A673 (cell line): ENCODE results near the gene IL21R. TPM values are rescaled to one million over a fixed set of nuclear protein-coding genes. Genes with fewer than 3 reads are reported as not detected.

Experiments
- BruUV-seq: library from RNA; stranded (reverse); fragments of 400-500 nt; replicated peaks from 2 replicates; lab custom pipeline; 2021; lab: Mats Ljungman, UMichigan
- CTCF ChIA-PET: fragments of 300-600 bp; sonication (Branson Sonifier 250); formaldehyde crosslinking; loops from one replicate; lab custom pipeline; 2022; ENCODE audit warnings: antibody characterized with exemption; lab: Charles Lee
- POLR2A ChIA-PET: fragments of 300-600 bp; sonication (Branson Sonifier 250); formaldehyde crosslinking; loops from one replicate; lab custom pipeline; 2022; ENCODE audit warnings: antibody characterized with exemption; ENCODE audit not compliant: low non-redundant PET; lab: Charles Lee
- DNase-seq: peaks from one replicate; pipeline ENCODE4 v3.0.0-alpha.2; 2015; ENCODE audit warnings: low spot score
- H3K27ac ChIP-seq: fragments of 200-600 bp; sonication (generic); 2 replicates; pipeline ENCODE4 v1.5.1; 2016; ENCODE audit warnings: mixed run types, low read depth, mild to moderate bottlenecking, mixed read lengths, antibody characterized with exemption, low read length; ENCODE audit not compliant: poor library complexity, severe bottlenecking
- H3K27me3 ChIP-seq: fragments of 200-600 bp; sonication (generic); replicated peaks from 2 replicates; pipeline ENCODE4 v1.6.1; 2017; ENCODE audit warnings: mixed run types, low read depth, mild to moderate bottlenecking, mixed read lengths, antibody characterized with exemption, low read length; ENCODE audit not compliant: insufficient read depth, poor library complexity
- H3K36me3 ChIP-seq: fragments of 200-600 bp; sonication (generic); 2 replicates; pipeline ENCODE4 v1.6.1; 2016; ENCODE audit warnings: mixed run types, mild to moderate bottlenecking, mixed read lengths, antibody characterized with exemption, low read length; ENCODE audit not compliant: insufficient read depth, poor library complexity, severe bottlenecking
- H3K4me1 ChIP-seq: fragments of 200-600 bp; sonication (generic); 2 replicates; pipeline ENCODE4 v1.6.1; 2017; ENCODE audit warnings: mixed run types, mild to moderate bottlenecking, mixed read lengths, antibody characterized with exemption, low read length; ENCODE audit not compliant: insufficient read depth, poor library complexity, severe bottlenecking
- H3K4me3 ChIP-seq: fragments of 200-600 bp; sonication (generic); 2 replicates; pipeline ENCODE4 v1.5.1; 2016; ENCODE audit warnings: low read depth, mixed run types, mild to moderate bottlenecking, mixed read lengths, low read length; ENCODE audit not compliant: poor library complexity, severe bottlenecking
- H3K9me3 ChIP-seq: fragments of 200-600 bp; sonication (generic); 2 replicates; pipeline ENCODE4 v1.6.1; 2016; ENCODE audit warnings: mixed run types, low read depth, mild to moderate bottlenecking, mixed read lengths, antibody characterized with exemption, low read length; ENCODE audit not compliant: poor library complexity, severe bottlenecking
- CTCF ChIP-seq: fragments of 300-800, 200-600 bp; sonication (generic); conservative IDR thresholded peaks from 2 replicates; pipeline ENCODE4 v1.5.1; 2017; ENCODE audit warnings: low read depth, mild to moderate bottlenecking, antibody characterized with exemption, low read length, moderate library complexity, mixed read lengths
- EZH2 ChIP-seq: fragments of 200-600 bp; sonication (generic); IDR thresholded peaks from 2 replicates; pipeline ENCODE4 v1.6.1; 2017; ENCODE audit warnings: borderline replicate concordance, low read depth, mild to moderate bottlenecking, mixed read lengths, antibody characterized with exemption, low read length; ENCODE audit not compliant: poor library complexity, severe bottlenecking
- intact Hi-C: fragments of 100-400 bp; cut with micrococcal nuclease; formaldehyde crosslinking; loops from one replicate; pipeline ENCODE4 v1.10.0; 2022; ENCODE audit not compliant: unreplicated experiment
- total RNA-seq: library from RNA; stranded (reverse); gene quantifications from 2 replicates; pipeline ENCODE4 v1.2.3, GENCODE V29; 2021

Gene IL21R
- total RNA-seq, 1 experiment from 2014 or later = 0.19 TPM

- BruUV-seq = TSS peak; percentile 41
- H3K27ac ChIP-seq = no peak overlapping the region
- DNase-seq = no peak
- H3K4me1 ChIP-seq = no peaks in the 10 kb centered on the region
- no peaks in the 10 kb centered on the region for H3K27me3 ChIP-seq
- intact Hi-C loops = no loop called here
- H3K4me3 ChIP-seq = no peak overlapping the region
- ChIA-PET POLR2A (no interaction called here), CTCF (no interaction called here)
- peaks cover 79% of the 10 kb centered on the region for H3K36me3 ChIP-seq
- no peak for TF ChIP-seq EZH2
- TF ChIP-seq CTCF = no peak
- H3K9me3 ChIP-seq = no peaks in the 10 kb centered on the region
These were observed 62.9 kb downstream of the IL21R start for GRCh38 chr16:27464626-27465482.

DNA sequence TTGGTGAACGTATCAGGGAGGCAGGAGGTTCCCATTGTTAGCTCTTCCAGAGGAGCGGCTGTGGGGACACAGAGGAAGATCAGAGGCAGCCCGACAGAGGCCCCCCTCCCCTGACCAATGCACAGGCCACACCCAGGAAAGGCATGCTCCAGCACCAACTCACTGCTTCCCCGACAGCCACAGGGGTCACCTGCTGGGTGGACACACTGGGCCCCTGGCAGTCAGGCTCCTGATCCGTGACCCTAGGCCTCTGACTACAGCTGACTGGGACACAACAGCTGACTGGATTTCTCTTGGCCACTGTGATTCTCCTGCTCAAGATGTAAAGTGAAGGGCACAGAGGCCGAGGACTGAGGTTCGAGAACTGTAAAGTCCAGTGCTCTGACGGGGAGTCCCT is 63.5 kb downstream of the IL21R start:
- no peak overlapping the region for H3K27ac ChIP-seq
- no peaks in the 10 kb centered on the region for H3K4me1 ChIP-seq
- no peak for DNase-seq
- intact Hi-C loops = no loop called here
- ChIA-PET CTCF (no interaction called here), POLR2A (no interaction called here)
- BruUV-seq = no TSS peak
- H3K27me3 ChIP-seq = no peaks in the 10 kb centered on the region
- peaks cover 82% of the 10 kb centered on the region for H3K36me3 ChIP-seq
- no peak overlapping the region for H3K4me3 ChIP-seq
- no peak for TF ChIP-seq EZH2
- no peaks in the 10 kb centered on the region for H3K9me3 ChIP-seq

DNA sequence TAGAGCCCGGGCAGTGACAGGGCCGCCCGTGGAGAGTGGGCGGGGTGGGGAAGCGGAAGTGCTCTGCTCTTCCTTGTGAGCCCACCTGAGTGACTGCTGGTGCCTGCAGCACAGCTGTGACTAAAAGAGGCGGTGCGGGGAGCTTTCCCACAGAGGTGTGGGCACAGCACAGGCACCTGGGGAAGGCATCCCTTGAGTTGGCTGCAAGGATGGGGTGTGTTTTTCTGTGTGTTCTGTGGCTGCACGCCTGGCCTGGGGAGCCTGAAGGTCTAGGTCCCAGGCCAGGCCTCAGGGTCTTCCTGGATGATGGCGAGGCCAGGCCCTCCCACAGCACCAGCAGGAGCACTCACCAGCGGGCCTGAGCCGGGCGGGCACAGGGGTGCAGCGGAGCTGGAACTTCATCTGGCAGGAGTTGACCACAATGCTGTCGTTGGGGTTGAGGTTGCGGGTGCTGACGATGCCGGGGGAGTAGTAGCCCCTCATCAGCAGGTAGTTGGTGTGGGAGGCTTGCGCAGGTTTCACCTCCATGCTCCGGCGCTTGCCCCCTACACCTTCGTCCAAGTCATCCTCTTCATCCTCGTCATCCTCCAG is 67.1 kb downstream of the IL21R start:
- ChIA-PET POLR2A (no interaction called here), CTCF (no interaction called here)
- intact Hi-C loops = no loop called here
- Histone ChIP-seq H3K27ac (no peak overlapping the region), H3K4me1 (no peaks in the 10 kb centered on the region), H3K9me3 (no peaks in the 10 kb centered on the region), H3K27me3 (no peaks in the 10 kb centered on the region), H3K36me3 (peaks cover 78% of the 10 kb centered on the region), H3K4me3 (no peak overlapping the region)
- TF ChIP-seq EZH2 = no peak
- TF ChIP-seq CTCF = no peak
- DNase-seq = no peak
- no TSS peak for BruUV-seq
